ENCODE data around the gene LOC128125822.
A peak's percentile ranks its signal among the peaks of the same experiment; 100 is the strongest.

Gene LOC128125822

DNA sequence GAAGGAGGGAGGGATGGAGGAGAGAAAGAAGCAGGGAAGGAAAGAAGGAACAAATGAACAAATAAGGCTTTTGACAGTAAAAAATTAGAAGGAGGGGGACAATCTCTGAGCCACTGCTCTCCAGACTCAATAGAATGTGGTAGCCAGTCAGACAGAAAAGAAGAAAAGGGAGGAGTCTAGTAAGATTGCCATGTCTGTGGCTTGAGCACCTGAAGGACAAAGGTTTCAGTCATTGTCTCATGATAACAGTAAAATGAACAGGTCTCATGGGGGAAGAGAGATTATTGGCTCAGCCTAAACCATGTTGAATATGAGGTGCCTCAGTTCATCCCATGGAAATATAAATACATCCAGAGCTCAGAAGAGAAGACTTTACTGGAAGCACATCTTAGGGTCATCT lies 14.0 kb upstream of the LOC128125822 start:
- DNase-seq = no peak

GRCh38 chr6:63560801-63561287 lies 11.4 kb upstream of the LOC128125822 start:
- no peak for DNase-seq

DNA sequence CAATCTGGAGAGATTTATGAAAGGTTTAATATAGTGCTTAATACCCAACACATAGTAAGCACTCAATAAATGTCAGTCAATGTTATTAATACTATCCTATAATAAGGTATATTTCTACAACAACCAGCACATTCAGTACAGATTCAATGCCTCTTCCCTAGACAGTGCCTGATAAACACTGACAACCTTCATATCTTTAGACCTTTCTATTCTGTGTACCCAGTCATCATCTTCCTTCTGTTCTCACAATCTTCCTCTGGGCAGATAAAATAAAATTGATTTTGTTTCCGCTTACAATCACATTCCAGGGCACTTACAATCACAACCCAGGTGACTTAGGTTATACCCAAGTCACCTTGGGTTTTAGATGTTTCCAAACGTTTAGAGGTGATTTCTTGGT lies 11.0 kb upstream of the LOC128125822 start:
- no peak for DNase-seq

GRCh38 chr6:63563235-63563634 lies 9.0 kb upstream of the LOC128125822 start:
- DNase-seq = no peak

DNA sequence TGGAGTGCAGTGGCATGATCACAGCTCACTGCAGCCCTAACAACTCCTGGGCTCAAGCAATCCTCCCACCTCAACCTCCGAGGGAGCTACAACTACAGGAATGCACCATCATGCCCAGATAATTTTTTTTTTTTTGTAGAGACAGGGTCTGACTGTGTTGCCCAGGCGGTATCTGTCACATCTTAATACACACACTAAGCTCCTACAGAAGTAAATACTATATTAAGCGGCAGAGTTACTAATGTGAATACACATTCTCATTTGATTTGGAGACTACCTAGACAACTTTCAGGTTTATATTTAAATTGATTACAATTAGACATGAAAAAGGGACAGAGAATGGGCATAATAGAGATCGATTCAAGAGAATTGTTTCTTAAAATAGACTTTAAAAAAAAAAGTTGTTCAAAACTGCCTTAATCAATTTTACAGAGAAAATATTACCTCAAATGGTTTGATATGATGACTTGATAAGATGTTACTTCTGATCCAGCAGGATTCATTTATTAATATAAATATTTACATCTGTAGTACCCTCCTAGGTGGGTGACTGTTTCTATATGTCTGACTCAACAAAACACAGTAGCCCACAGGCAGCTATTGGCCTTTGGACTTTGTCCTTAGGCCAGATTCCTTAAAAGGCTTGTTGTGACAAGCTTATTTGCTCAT lies 7.1 kb upstream of the LOC128125822 start:
- no peak for DNase-seq

- no peak for DNase-seq
Observed at GRCh38 chr6:63565727-63566596, 6.3 kb upstream of the LOC128125822 start.

GRCh38 chr6:63567966-63568365 lies 4.3 kb upstream of the LOC128125822 start:
- DNase-seq = no peak

GRCh38 chr6:63571361-63572043 lies 778 bp upstream of the LOC128125822 start:
- DNase-seq = peak; percentile 41 to 56

- no peak for DNase-seq
Observed at GRCh38 chr6:63572747-63573075, 431 bp downstream of the LOC128125822 start.

- DNase-seq = peak; percentile 66 to 75
Observed at GRCh38 chr6:63573076-63573898, 1.0 kb downstream of the LOC128125822 start.

- DNase-seq = peak; percentile 19 to 55
Observed at GRCh38 chr6:63573899-63574553, 1.7 kb downstream of the LOC128125822 start.

- no peak for DNase-seq
Observed at GRCh38 chr6:63574554-63574900, 2.2 kb downstream of the LOC128125822 start.

DNA sequence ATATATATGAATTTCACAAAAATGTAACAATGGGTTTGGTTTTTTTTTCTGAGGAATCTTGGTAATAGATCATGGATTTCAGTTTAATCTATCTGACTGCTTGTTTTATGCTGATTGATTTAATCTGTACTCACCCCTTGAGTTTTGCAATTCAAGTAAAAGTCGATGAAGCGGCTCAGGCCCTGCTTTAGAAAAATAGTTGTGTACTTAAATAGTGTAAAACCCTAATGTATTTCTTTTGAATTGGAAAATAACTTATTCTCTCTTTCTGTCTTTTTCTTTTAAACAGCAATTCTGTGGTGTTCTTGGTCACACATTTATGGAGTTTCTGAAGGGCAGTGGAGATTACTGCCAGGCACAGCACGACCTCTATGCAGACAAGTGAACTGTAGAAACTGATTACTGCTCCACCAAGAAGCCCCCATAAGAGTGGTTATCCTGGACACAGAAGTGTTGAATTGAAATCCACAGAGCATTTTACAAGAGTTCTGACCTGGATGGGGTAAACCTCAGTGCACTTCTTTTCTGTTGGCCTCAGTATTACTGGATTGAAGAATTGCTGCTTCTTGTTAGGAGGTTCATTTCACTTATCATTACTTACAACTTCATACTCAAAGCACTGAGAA lies 4.0 kb downstream of the LOC128125822 start:
- no peak for DNase-seq

GRCh38 chr6:63576985-63577712 lies 4.9 kb downstream of the LOC128125822 start:
- no peak for DNase-seq

DNA sequence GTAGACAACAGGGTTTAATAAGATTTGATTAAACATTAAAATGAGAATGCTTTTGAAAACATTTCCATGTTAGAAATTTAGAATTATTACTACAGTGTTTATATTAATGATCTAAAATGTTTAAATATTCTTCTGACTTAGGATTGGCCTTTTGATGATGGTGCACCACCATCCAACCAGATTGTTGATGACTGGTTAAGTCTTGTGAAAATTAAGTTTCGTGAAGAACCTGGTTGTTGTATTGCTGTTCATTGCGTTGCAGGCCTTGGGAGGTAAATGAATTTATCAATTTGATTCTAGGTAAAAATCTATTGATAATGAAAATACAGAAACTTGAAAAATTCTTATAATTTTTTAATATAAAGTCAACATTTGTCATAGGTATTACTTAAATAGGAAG lies 6.5 kb downstream of the LOC128125822 start:
- DNase-seq = no peak

GRCh38 chr6:63579937-63580703 lies 7.8 kb downstream of the LOC128125822 start:
- no peak for DNase-seq

- DNase-seq = no peak
Observed at GRCh38 chr6:63580704-63580961, 8.4 kb downstream of the LOC128125822 start.

- no peak for DNase-seq
Observed at GRCh38 chr6:63581355-63582013, 9.2 kb downstream of the LOC128125822 start.

DNA sequence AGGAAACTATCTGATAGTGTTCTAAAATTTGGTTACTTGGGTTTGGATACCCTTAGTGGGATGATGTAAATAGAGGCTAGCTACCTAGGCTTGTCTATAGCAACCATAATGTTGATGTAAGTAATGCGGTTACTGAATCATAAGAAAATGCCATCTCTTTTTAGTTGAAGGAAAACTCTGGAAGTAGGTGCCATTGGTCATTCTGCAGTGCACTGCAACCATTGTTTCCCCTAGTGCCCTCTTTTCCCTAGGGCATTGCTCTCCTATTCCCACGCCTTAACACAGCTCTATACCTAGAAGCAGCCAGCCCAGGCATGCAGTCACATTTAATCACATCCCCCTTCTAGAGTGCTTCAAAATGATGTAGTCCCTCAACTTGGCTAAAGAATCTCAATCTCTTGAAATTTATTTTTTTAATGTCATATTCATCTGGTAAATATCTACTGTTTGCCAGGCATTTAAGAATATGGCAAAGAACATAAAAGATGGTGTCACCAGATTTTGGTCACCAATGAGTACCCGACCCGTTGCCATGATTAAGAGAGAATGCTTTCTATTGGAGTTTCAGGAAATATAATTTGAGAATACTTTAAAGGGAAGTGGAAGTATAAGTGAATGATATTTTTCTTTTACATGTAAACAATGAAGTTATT lies 10.4 kb downstream of the LOC128125822 start:
- no peak for DNase-seq

Data from activated CD4-positive, alpha-beta T cell treated with anti-CD3 and anti-CD28 coated beads, Interleukin-2, amount 50 U/mL, for 48 hours (primary cell).